Measurements from ENCODE around the gene LCMT1.

- no peak for TF ChIP-seq POLR2A (IDR thresholded peaks at IDR 0.05)
- TF ChIP-seq CTCF (IDR thresholded peaks at IDR 0.05), result no peak
Observed at GRCh38 chr16:25121824-25122600, 10.5 kb downstream of the LCMT1 start.

Data from Peyer's patch (tissue), 4 donors.